Kasumi-1 (cell line): ENCODE data around the gene MYLK.
"Not testable (repeated sequence)": the region's sequence is repeated elsewhere in the genome, so short reads cannot be mapped to it uniquely, and the experiment has no call there.

Experiments used
- DNase-seq, 2 experiments: peaks; one replicate each; lab custom pipeline; 2025; lab: John Stamatoyannopoulos, UW

The MYLK gene

GRCh38 chr3:123750209-123750608, 133.9 kb downstream of the MYLK start:
- DNase-seq: no peak

DNA sequence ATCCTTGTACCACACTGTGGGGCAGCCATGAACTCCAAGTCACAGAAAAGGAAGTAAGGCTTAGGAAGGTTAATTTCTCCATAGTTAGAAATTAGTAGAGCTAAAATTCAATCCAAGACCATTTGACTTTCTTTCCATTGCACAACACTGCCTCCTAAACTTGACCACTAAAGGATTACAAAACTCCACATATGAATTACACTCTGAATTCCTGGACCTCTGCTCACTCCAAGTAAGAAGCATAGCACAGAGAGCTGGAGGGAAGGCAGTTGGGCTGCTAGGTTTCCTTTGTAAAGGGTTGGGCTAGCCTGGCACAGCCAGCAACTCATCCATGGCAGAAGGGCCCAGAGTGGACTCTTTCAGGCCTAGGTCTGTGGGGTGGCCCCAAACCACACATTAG, 134.4 kb downstream of the MYLK start:
- DNase-seq: no peak

DNA sequence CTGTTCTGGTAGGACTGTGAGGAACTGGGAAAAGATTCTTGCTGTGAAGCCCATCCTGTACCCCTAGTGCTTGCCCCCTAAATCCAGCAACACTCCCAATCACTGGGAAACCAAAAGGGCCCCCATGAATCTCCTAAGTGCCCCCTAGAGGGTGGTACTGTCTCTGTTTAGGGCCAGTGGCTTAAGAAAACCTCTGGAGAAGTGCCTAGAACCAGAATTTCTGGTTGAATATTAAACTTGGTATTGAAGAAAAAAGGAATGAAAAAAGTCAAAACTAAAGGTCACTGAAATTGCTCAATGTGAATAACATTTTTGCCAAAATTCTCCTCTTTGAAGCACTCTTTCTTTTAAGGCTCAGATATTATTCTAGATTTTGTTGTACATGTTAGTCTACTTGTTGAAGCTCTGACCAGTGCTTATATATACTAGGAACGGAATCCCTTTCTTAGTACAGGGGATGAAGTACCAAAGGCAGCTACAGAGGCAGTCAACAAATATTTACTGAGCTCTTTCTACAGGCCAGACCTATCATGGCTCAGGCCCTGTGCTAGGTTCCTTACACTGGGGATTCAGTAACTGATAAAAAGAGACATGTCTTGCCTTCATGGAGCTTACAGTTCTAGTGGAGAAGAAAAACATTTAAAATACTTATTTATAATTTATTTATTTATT, 138.8 kb downstream of the MYLK start:
- DNase-seq: peak in 1 of 2 experiments; percentile 14

GRCh38 chr3:123744064-123744463, 140.1 kb downstream of the MYLK start:
- no peak for DNase-seq

DNA sequence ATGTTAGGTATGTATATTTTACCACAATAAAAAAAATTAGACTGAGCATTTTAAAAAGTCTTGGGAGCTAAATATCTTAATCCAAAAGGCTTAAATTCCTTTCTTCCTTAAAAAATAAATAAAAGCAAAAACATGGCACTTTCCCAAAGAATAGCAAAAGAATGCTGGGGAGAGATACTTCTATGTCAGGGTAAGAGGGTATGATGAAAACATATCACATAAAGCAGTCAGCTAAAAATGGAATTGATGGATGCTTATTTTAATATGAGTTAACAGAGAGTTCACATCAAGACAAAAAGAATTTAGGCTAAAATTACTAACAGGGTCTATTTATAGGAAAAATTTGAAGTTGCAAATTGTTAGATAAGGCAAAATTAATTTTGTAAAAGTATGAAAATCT, 141.0 kb downstream of the MYLK start:
- no peak for DNase-seq

GRCh38 chr3:123741041-123741511, 143.1 kb downstream of the MYLK start:
- DNase-seq: no peak

- DNase-seq: no peak
Measured at GRCh38 chr3:123740391-123740822, 143.7 kb downstream of the MYLK start.

DNA sequence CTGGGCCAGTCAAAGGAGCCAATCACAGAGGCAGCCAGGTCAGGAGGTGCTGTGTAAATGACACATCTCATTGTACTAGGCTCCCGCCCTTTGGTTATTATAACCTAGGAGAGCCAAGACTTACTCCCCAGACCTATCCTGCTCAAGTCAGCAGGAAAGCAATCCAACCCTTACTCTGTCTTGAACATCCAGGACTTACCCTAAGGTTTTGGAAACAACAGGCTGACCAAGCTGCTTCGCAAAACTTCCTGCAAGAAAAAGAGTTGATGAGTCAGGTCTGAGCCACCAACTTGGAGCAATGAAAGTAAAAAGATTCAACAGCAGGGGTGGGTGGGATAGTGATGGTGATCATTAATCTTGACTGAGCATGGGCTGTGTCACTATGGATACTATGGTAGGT, 144.4 kb downstream of the MYLK start:
- no peak for DNase-seq

- DNase-seq: no peak
Measured at GRCh38 chr3:123739106-123739505, 145.0 kb downstream of the MYLK start.

DNA sequence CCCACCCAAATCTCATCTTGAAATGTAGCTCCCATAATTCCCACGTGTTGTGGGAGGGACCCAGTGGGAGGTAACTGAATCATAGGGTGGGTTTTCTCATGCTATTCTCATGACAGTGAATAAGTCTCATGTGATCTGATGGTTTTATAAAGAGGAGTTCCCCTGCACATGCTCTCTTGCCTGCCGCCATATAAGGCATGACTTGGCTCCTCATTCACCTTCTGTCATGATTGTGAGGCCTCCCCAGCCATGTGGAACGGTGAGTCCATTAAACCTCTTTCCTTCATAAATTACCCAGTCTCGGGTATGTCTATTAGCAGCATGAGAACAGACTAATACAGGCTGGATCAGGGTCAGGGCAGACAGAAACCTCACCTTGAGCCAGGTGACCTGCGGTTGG, 145.6 kb downstream of the MYLK start:
- not testable (repeated sequence) for DNase-seq

DNA sequence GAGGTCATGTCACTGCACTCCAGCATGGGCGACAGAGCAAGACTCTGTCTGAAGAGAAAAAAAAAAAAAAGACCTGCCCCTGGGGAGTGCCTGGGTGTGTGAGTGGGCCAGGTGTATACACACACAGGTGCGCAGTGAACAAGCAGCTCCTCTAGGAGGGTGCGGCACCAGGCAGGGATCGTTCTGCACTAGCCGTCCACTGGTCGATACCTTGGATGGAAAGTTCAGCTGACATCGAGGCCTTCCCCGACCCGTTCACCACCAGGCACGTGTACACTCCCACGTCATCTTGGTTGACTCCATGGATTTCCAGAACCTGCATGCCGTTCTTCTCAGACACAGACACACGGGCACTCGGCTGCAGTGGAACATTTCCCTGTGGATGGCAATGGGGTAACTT, 147.0 kb downstream of the MYLK start:
- no peak for DNase-seq

- no peak for DNase-seq
Measured at GRCh38 chr3:123735456-123735855, 148.7 kb downstream of the MYLK start.

GRCh38 chr3:123734527-123734902, 149.6 kb downstream of the MYLK start:
- DNase-seq: no peak

GRCh38 chr3:123733805-123734526, 150.2 kb downstream of the MYLK start:
- no peak for DNase-seq

DNA sequence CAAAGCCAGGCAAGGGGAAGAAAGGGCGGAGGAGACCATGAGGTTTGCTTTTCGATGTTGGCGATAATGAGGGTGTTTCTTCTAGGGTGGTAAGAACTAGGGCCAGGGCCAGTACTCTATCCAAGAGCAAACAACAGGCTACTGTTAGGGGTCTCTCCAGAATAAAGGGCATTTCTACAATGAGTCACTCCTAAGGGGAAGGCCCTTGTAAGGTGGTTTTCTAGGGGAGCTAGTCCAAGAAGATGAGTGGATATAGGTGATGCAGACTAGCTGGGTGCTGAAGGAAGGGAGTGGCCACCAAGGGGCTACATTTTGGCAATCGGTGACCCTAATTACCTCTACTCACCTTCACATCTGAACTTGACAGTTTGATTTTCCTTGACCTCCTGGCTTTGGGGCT, 150.8 kb downstream of the MYLK start:
- no peak for DNase-seq

GRCh38 chr3:123732447-123732846, 151.7 kb downstream of the MYLK start:
- DNase-seq: no peak

DNA sequence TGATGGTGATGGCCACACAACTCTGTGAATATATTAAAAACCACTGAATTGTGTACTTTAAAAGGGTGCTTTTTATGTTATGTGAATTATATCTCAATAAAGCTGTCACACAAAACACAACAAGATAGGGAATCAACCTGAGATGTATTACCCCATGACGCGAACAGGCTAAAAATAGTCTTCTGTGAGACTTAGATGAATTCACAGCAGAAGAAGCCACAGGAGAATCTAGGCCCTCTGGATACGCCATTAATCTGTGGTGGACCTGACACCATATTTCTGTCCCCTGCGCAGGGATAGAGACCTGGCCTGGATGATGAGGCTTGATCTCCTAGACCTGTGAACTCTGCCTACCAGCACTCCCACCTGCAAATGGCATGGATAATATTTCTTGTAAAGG, 153.3 kb downstream of the MYLK start:
- no peak for DNase-seq

GRCh38 chr3:123728991-123729390, 155.1 kb downstream of the MYLK start:
- DNase-seq: no peak

DNA sequence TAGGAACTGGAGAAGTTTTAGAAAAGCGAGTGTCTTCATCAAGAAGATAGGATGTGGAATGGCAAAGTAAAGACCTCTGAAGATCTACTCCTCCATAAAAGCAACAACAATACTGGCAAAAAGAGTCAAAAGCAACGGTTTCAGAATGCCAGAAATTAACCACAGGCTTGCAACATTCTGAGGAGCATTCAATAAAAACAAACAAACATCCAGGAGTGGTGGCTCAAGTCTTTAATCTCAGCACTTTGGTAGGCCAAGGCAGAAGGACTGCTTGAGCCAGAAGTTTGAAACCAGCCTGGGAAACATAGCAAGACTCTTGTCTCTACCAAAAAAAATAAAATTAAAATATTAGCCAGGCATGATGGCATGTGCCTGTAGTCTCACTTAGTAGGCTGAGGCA, 156.1 kb downstream of the MYLK start:
- no peak for DNase-seq

DNA sequence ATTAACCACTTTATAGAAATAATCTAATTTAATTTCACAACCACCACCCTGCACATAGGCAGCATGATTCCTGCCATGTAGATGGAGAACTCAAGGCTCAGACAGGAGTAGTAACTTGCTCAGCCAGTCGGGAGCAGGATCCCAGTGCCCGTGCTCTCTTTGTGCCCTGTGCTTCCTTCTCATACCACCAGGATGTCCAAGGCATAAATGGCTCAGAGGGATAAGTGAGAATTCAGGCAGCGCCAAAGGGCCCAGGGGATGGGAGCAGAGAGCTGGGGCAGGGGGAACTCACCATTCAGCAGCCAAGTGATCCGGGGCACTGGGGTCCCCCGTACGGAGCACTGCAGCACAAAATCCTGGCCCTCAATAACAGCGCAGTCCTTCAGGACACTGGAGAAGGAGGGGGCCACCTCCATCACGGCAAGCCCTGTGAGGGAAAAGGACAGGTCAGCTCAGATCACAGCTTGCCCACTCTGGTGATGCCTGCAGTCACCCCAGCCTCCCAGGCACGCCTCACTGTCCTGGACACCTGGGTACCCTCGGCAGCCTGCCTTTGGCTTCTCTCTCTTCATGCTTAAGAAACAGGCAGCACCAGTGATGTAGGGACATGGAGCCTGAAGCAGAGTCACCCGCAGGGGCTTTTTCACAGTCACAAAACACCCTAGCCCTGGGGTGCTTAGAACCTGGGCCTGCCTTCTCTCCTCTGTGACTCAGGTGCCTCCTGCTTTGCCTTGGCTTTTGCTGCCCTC, 158.3 kb downstream of the MYLK start:
- DNase-seq: no peak

DNA sequence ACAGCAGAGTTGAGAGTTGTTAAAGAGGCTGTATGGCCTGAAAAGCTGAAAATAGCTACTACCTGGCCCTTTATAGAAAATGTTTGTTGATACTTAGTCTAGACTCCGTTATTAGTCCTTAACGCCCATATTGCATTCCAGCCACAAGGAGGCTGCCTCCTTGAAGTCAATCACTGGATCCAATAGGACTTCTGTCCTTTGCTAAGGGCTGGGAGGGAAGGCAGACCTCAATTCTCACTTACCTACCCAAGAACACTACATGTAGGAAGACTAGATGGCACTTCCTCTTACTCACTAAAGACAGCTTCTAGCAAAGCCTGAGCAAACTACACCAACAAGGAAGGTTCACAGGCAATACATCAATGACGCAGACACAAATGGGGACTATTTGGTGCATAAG, 159.8 kb downstream of the MYLK start:
- no peak for DNase-seq

DNA sequence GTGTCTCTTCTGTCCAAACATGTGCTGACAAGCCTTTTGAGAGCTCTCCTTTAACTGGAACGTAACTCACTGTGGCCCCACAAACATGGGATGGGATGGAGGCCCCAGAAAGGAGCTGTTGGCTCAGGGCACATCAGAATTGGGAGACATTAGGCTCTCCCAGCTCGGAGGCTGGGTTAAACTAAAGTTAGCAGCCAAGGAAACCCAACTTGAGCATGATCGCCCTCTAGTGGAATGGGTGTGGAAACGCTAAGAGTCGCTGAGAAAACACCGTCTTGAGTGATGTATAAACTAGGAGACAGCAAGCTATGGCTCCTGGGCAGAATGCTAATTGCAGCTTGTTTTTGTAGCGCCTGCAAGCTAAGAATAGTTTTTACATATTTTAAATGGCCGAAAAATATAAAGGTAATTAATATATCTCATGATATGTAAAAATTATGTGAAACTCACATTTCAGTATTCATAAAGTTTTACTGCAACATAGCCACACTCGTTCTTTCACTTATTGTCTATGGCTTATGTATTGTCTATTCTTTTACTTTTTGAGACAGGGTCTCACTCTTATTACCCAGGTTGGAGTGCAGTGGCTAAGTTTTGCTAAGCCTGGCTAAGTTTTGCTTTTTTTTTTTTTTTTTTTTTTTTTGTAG, 160.5 kb downstream of the MYLK start:
- peak; percentile 88 to 89 for DNase-seq
